Mesenchymal stem cell (in vitro differentiated cells and primary cell): ENCODE measurements around the gene BICC1.
"Not testable (repeated sequence)": the region's sequence is repeated elsewhere in the genome, so short reads cannot be mapped to it uniquely, and the experiment has no call there.

Experiments used
- DNase-seq: peaks from one replicate; pipeline ENCODE4 v3.0.0-alpha.2; 2013
- H2AFZ ChIP-seq: one replicate; pipeline ENCODE4 v1.6.1; 2013; ENCODE audit warnings: low read depth, mild to moderate bottlenecking, control low read depth, inconsistent platforms, low read length, moderate library complexity
- H2AK5ac ChIP-seq: 2 replicates; pipeline ENCODE4 v1.6.1; 2013; ENCODE audit warnings: low read length, moderate library complexity, mild to moderate bottlenecking, inconsistent platforms; ENCODE audit not compliant: severe bottlenecking
- H2BK120ac ChIP-seq: one replicate; pipeline ENCODE4 v1.6.1; 2013; ENCODE audit warnings: low read depth, mild to moderate bottlenecking, inconsistent platforms, low read length, moderate library complexity
- H2BK12ac ChIP-seq, 2 experiments: one replicate each; pipeline ENCODE4 v1.6.1; 2013; ENCODE audit warnings: inconsistent platforms in 2 of 2, low read length in 2 of 2, mild to moderate bottlenecking in 2 of 2, moderate library complexity in 2 of 2, control low read depth in 1 of 2
- H2BK15ac ChIP-seq: one replicate; pipeline ENCODE4 v1.6.1; 2013; ENCODE audit warnings: mild to moderate bottlenecking, low read depth, inconsistent platforms; ENCODE audit not compliant: poor library complexity, severe bottlenecking
- H2BK5ac ChIP-seq: 2 replicates; pipeline ENCODE4 v1.6.1; 2013; ENCODE audit warnings: low read depth, mild to moderate bottlenecking, low read length, control low read depth, inconsistent platforms; ENCODE audit not compliant: poor library complexity, severe bottlenecking
- H3K14ac ChIP-seq, 2 experiments: one replicate each; pipeline ENCODE4 v1.6.1; 2013; ENCODE audit warnings: inconsistent platforms in 2 of 2, low read length in 2 of 2, control low read depth in 1 of 2, mild to moderate bottlenecking in 1 of 2, moderate library complexity in 1 of 2
- H3K18ac ChIP-seq, 2 experiments: one replicate each; pipeline ENCODE4 v1.6.1; 2013; ENCODE audit warnings: inconsistent platforms in 2 of 2, low read length in 2 of 2, control low read depth in 1 of 2, low read depth in 1 of 2, mild to moderate bottlenecking in 1 of 2
- H3K23ac ChIP-seq, 2 experiments: one replicate each; pipeline ENCODE4 v1.6.1; 2013; ENCODE audit warnings: inconsistent platforms in 2 of 2, low read length in 2 of 2, mild to moderate bottlenecking in 2 of 2, moderate library complexity in 2 of 2, control low read depth in 1 of 2
- H3K27ac ChIP-seq: 2 replicates; pipeline ENCODE4 v1.5.1; 2013; ENCODE audit warnings: mild to moderate bottlenecking, moderate library complexity, low read length, control low read depth, inconsistent platforms; ENCODE audit not compliant: poor library complexity, severe bottlenecking
- H3K27me3 ChIP-seq, 2 experiments: 2 replicates each; pipeline versions ENCODE4 v1.6.1 to v1.7.0; 2013; ENCODE audit warnings: low read length in 2 of 2, mild to moderate bottlenecking in 2 of 2, moderate library complexity in 2 of 2, control low read depth in 1 of 2, inconsistent platforms in 1 of 2; ENCODE audit not compliant: control insufficient read depth in 1 of 2, insufficient read depth in 1 of 2
- H3K36me3 ChIP-seq, 2 experiments: 2 replicates each; pipeline versions ENCODE4 v1.6.1 to v1.7.0; 2013; ENCODE audit warnings: low read length in 2 of 2, control low read depth in 1 of 2, inconsistent platforms in 1 of 2, low read depth in 1 of 2, mild to moderate bottlenecking in 1 of 2; ENCODE audit not compliant: insufficient read depth in 2 of 2, control insufficient read depth in 1 of 2
- H3K4ac ChIP-seq, 2 experiments: one replicate each; pipeline ENCODE4 v1.6.1; 2013; ENCODE audit warnings: inconsistent platforms in 2 of 2, low read length in 2 of 2, mild to moderate bottlenecking in 2 of 2, moderate library complexity in 2 of 2, control low read depth in 1 of 2, low read depth in 1 of 2
- H3K4me1 ChIP-seq: 2 replicates; pipeline ENCODE4 v1.6.1; 2013; ENCODE audit warnings: low read depth, low read length, control low read depth; ENCODE audit not compliant: control insufficient read depth, insufficient read depth
- H3K4me2 ChIP-seq: 2 replicates; pipeline ENCODE4 v1.6.1; 2013; ENCODE audit warnings: low read length, mild to moderate bottlenecking, inconsistent platforms; ENCODE audit not compliant: poor library complexity, severe bottlenecking
- H3K4me3 ChIP-seq, 2 experiments: 2 replicates each; pipeline versions ENCODE4 v1.5.1 to v1.7.0; 2013; ENCODE audit warnings: low read length in 2 of 2, mild to moderate bottlenecking in 2 of 2, control low read depth in 1 of 2, low read depth in 1 of 2; ENCODE audit not compliant: insufficient read depth in 1 of 2
- H3K79me1 ChIP-seq: replicated peaks from 2 replicates; pipeline ENCODE4 v1.6.1; 2013; ENCODE audit warnings: mild to moderate bottlenecking, control low read depth, low read length, inconsistent platforms; ENCODE audit not compliant: poor library complexity, severe bottlenecking
- H3K9ac ChIP-seq: 2 replicates; pipeline ENCODE4 v1.7.0; 2013; ENCODE audit warnings: mild to moderate bottlenecking, low read length, moderate library complexity
- H3K9me3 ChIP-seq: 2 replicates; pipeline ENCODE4 v1.7.0; 2013; ENCODE audit warnings: mild to moderate bottlenecking, low read length; ENCODE audit not compliant: control insufficient read depth
- H4K8ac ChIP-seq: one replicate; pipeline ENCODE4 v1.6.1; 2013; ENCODE audit warnings: inconsistent platforms, mild to moderate bottlenecking, low read length, moderate library complexity
- H4K91ac ChIP-seq: one replicate; pipeline ENCODE4 v1.6.1; 2013; ENCODE audit warnings: mild to moderate bottlenecking, low read length, inconsistent platforms
- WGBS: methylation state at CpG from one replicate; pipeline ENCODE4 v1.1.7; 2013; ENCODE audit warnings: mixed read lengths; 5-methylcytosine and 5-hydroxymethylcytosine counted together

BICC1 gene

DNA sequence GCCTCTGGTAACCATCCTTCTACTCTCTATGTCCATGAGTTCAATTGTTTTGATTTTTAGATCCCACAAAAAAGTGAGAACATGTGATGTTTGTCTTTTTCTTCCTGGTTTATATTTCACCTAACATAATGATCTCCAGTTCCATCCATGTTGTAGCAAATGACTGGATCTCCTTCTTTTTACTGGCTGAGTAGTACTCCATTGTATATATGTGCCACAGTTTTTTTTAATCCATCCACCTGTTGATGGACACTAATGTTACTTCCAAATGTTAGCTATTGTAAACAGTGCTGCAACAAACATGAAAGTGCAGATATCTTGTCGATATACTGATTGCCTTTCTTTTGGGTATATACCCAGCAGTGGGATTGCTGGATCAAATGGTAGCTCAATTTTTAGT, 345.5 kb downstream of the BICC1 start:
- not testable (repeated sequence) for DNase-seq, H3K4me1 ChIP-seq, H3K14ac ChIP-seq, H2BK15ac ChIP-seq, H4K8ac ChIP-seq, H3K36me3 ChIP-seq, H2BK120ac ChIP-seq, H3K27me3 ChIP-seq, H2AK5ac ChIP-seq, H3K4me2 ChIP-seq, H3K9me3 ChIP-seq, H2AFZ ChIP-seq, H3K18ac ChIP-seq, H3K4me3 ChIP-seq, H2BK5ac ChIP-seq, H2BK12ac ChIP-seq, H4K91ac ChIP-seq, H3K23ac ChIP-seq, H3K79me1 ChIP-seq, H3K27ac ChIP-seq, H3K9ac ChIP-seq, H3K4ac ChIP-seq
- 100% methylated on average over 1 of the region's 1 CpG for whole genome bisulfite sequencing

DNA sequence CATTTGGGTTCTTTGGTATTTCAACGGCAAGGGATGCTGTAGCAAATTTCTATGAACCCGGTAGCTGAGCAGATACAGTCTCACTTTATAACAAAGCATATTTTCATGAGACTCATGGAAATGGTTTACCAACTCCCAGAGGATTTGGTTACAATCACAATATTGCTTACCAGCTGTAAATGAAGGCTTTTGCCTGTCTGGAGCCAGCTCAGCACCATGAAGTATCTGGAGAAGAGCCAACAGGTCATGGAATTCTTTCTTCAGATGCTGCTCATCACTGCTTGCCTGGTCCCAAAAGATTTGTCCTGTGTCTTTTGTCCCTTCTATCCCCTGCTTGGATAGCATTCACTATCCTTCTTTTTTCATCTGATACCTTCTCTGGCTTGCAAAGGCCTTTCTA, 346.9 kb downstream of the BICC1 start:
- no peak overlapping the region for H2AK5ac ChIP-seq
- H3K23ac ChIP-seq: no peak overlapping the region
- no peak overlapping the region for H2AFZ ChIP-seq
- 100% methylated on average over 2 of the region's 2 CpGs for WGBS
- H2BK120ac ChIP-seq: no peak overlapping the region
- H3K18ac ChIP-seq: no peak overlapping the region
- H4K8ac ChIP-seq: no peak overlapping the region
- no peak overlapping the region for H4K91ac ChIP-seq
- H3K27ac ChIP-seq: no peak overlapping the region
- peaks cover 4% of the 10 kb centered on the region for H3K9me3 ChIP-seq
- H3K14ac ChIP-seq: no peak overlapping the region
- no peaks in the 10 kb centered on the region for H3K27me3 ChIP-seq
- no peak for DNase-seq
- no peak overlapping the region for H2BK12ac ChIP-seq
- H2BK5ac ChIP-seq: no peak overlapping the region
- H2BK15ac ChIP-seq: no peak overlapping the region
- no peak overlapping the region for H3K4me2 ChIP-seq
- no peak overlapping the region for H3K4me3 ChIP-seq
- H3K4me1 ChIP-seq: peaks cover 9% of the 10 kb centered on the region
- no peak overlapping the region for H3K4ac ChIP-seq
- no peak overlapping the region for H3K9ac ChIP-seq
- no peaks in the 10 kb centered on the region for H3K36me3 ChIP-seq
- H3K79me1 ChIP-seq: no peaks in the 10 kb centered on the region

DNA sequence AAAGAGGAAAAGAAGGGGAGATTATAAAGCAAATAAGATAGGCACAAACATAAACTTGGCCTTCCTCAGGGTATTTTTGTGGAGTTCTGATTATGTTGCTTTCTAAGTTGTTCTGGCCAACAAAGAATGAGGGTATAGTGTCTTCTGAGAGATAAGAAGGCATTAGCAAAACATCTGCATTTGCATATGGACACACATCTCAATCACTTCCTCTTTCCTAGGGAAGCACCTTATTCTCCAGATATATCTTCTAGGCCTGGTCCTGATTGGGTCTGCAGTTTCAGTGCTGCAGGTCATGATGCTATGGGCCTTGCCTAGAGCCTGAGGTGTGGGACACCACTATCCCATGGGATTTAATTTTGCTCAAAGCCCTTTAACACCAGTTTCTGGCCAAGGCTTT, 355.0 kb downstream of the BICC1 start:
- Histone ChIP-seq H2BK15ac (no peak overlapping the region), H3K9ac (no peak overlapping the region), H3K4me3 (no peak overlapping the region), H3K27ac (no peak overlapping the region), H3K79me1 (no peaks in the 10 kb centered on the region), H3K36me3 (no peaks in the 10 kb centered on the region), H2BK12ac (no peak overlapping the region), H2AK5ac (no peak overlapping the region), H3K18ac (no peak overlapping the region), H3K4me2 (no peak overlapping the region), H3K14ac (no peak overlapping the region), H4K8ac (no peak overlapping the region), H2BK120ac (no peak overlapping the region), H3K23ac (no peak overlapping the region), H3K4me1 (no peaks in the 10 kb centered on the region), H4K91ac (no peak overlapping the region), H2BK5ac (no peak overlapping the region), H3K4ac (no peak overlapping the region), H2AFZ (no peak overlapping the region), H3K27me3 (no peaks in the 10 kb centered on the region), H3K9me3 (no peaks in the 10 kb centered on the region)
- DNase-seq: no peak

DNA sequence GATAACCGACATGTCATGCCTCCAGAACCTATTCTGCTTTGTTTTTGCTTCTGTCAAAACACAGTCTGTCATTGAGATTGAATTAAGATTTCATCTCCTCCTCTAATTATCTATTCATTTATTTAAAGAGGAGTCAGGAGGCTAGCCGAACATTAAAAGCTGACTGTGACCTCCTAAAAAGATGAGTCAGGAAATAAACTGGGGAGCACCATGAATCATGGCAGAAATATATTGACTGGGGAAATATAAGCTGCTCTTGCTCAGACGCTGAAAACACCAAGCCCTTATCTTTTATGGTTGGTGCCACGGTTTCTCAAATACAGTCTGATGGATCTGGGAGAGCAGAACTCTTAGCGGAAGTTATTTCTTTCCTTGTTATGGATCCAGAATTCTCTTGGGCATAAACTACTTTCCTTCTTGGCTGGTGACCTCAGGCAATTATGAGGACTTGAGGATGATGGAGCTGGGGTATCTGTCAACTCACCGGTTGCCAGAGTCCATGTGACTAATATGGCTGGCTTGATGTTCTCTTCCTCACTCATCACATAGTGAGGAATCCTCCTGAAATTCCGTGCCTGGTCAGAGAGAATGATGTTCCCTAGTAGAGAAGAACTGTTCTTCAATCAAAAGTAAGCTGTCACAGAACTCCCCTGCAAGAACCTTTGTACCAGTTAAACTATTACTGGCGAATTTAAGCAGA, 356.2 kb downstream of the BICC1 start:
- Histone ChIP-seq H2AFZ (no peak overlapping the region), H3K23ac (no peak overlapping the region), H3K27me3 (no peaks in the 10 kb centered on the region), H3K4ac (no peak overlapping the region), H3K4me1 (no peaks in the 10 kb centered on the region), H2BK120ac (no peak overlapping the region), H3K9ac (no peak overlapping the region), H4K91ac (no peak overlapping the region), H3K27ac (no peak overlapping the region), H3K18ac (no peak overlapping the region), H3K14ac (no peak overlapping the region), H3K36me3 (no peaks in the 10 kb centered on the region), H2BK5ac (no peak overlapping the region), H3K9me3 (no peaks in the 10 kb centered on the region), H3K79me1 (no peaks in the 10 kb centered on the region), H2BK12ac (no peak overlapping the region), H2BK15ac (no peak overlapping the region), H3K4me3 (no peak overlapping the region), H4K8ac (no peak overlapping the region), H2AK5ac (no peak overlapping the region), H3K4me2 (no peak overlapping the region)
- DNase-seq: no peak
- WGBS: 77% methylated on average over 6 of the region's 8 CpGs
